ENCODE measurements around the gene COG5. TPM values are rescaled to one million over a fixed set of nuclear protein-coding genes. Genes with fewer than 3 reads are reported as not detected.

COG5 gene
- total and polyA plus RNA-seq, 11 donors, result 9.4 to 61.6 (median 42.1) TPM

DNA sequence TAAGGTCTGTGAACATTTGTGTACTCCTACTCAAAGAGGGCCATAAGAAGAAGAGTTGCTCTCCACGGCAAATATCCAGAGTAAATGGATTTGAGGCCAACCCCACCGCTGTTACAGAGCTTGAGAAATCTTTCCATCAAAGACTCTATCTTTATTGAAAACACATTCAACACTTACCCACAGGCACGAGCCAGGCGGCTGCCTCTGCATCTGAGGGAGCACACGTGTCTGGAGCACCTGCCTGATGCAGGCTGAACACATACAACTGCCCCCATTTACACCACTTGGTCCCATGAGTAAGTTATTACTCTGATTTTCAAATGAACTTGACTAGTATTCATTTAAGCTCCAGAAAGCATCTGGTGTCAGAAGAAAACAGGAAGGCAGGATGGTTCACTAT is 356.3 kb downstream of the COG5 start:
- 89 to 94% (median 92%) methylated on average over 5 of the region's 5 CpGs for WGBS, 4 donors
- Histone ChIP-seq H3K27me3 (no peaks in the 10 kb centered on the region), H3K36me3 (peaks cover 0 to 73% (median 48%) of the 10 kb centered on the region in 9 donors), H3K27ac (peak overlapping the region in 11 of 12 donors; percentile 59 to 83 (median 75)), H3K9me3 (no peaks in the 10 kb centered on the region), H3K4me3 (no peak overlapping the region), H3K4me1 (peaks cover 0 to 34% (median 22%) of the 10 kb centered on the region in 12 donors)
- intact Hi-C loops (cut with DNase I), result loop anchor here in 7 of 10 donors (5.0 to 10.0 kb wide), 8 partner anchors 187 to 667 kb away; partner anchors contain the start of genes BCAP29 (in 1 of the 7), COG5 (in 1 of the 7) and DUS4L (in 1 of the 7)
- no peak for DNase-seq
- ATAC-seq, result no peak
- TF ChIP-seq POLR2A (IDR thresholded peaks at IDR 0.05), result no peak
- TF ChIP-seq, protein P1, sequence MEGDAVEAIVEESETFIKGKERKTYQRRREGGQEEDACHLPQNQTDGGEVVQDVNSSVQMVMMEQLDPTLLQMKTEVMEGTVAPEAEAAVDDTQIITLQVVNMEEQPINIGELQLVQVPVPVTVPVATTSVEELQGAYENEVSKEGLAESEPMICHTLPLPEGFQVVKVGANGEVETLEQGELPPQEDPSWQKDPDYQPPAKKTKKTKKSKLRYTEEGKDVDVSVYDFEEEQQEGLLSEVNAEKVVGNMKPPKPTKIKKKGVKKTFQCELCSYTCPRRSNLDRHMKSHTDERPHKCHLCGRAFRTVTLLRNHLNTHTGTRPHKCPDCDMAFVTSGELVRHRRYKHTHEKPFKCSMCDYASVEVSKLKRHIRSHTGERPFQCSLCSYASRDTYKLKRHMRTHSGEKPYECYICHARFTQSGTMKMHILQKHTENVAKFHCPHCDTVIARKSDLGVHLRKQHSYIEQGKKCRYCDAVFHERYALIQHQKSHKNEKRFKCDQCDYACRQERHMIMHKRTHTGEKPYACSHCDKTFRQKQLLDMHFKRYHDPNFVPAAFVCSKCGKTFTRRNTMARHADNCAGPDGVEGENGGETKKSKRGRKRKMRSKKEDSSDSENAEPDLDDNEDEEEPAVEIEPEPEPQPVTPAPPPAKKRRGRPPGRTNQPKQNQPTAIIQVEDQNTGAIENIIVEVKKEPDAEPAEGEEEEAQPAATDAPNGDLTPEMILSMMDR (IDR thresholded peaks at IDR 0.05), result no peak

DNA sequence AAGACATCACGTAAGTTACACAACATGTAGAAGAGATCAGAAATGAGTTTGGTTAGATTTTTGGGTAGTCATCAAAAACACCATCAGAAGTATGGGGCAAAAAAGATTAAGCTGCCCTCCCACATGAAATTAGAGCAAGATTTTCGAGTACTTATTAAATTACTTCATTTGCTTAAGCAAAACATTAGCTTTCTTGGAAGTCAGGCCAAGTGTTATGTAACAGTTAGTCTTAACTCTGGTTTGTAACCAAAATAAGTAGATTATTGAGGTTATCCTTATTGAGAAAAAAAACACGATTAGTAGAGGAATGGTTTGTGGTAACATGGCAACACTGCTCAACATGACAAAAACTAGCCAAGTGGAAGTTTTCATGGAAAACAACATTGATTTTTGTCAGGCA is 357.0 kb downstream of the COG5 start:
- no peak for DNase-seq
- no peak overlapping the region for H3K4me3 ChIP-seq
- H3K27me3 ChIP-seq, result no peaks in the 10 kb centered on the region
- peaks cover 0 to 80% (median 56%) of the 10 kb centered on the region in 9 donors for H3K36me3 ChIP-seq
- H3K27ac ChIP-seq, result peak overlapping the region in 7 of 12 donors; percentile 7 to 80 (median 75)
- TF ChIP-seq, protein P1 (IDR thresholded peaks at IDR 0.05), result no peak
- H3K4me1 ChIP-seq, result peaks cover 0 to 34% (median 22%) of the 10 kb centered on the region in 12 donors
- 81 to 85% (median 83%) methylated on average over 3 of the region's 3 CpGs for WGBS, 4 donors
- H3K9me3 ChIP-seq, result no peaks in the 10 kb centered on the region
- intact Hi-C loops (cut with DNase I), result loop anchor here in 7 of 10 donors (5.0 to 10.0 kb wide), 8 partner anchors 188 to 668 kb away; partner anchors contain the start of genes BCAP29 (in 1 of the 7), COG5 (in 1 of the 7) and DUS4L (in 1 of the 7)
- no peak for ATAC-seq

DNA sequence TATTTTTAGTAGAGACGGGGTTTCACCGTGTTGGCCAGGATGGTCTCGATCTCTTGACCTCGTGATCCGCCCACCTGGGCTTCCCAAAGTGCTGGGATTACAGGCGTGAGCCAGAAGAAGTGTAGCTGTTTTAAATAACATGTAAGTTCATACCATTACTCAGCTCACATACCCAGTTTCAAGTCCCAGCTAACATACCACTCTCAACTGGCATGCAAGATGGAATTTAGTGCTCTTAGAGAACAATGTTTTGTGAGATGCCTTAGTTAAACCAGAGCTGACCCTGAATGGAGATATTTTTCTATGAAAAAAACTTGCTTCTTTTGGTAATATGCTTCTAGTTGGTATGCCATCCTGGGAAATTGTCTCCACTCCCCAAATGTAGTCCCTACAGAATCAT is 357.6 kb downstream of the COG5 start:
- Histone ChIP-seq H3K4me1 (peaks cover 0 to 37% (median 22%) of the 10 kb centered on the region in 12 donors), H3K4me3 (no peak overlapping the region), H3K27me3 (no peaks in the 10 kb centered on the region), H3K27ac (peak overlapping the region in 5 of 12 donors; percentile 4 to 31 (median 15)), H3K36me3 (peaks cover 0 to 86% (median 61%) of the 10 kb centered on the region in 9 donors), H3K9me3 (no peaks in the 10 kb centered on the region)
- ATAC-seq (no peak), DNase-seq (no peak)
- intact Hi-C loops (cut with DNase I), result loop anchor here in 7 of 10 donors (5.0 to 10.0 kb wide), 8 partner anchors 189 to 669 kb away; partner anchors contain the start of genes BCAP29 (in 1 of the 7), COG5 (in 1 of the 7) and DUS4L (in 1 of the 7)
- TF ChIP-seq, protein P1 (IDR thresholded peaks at IDR 0.05), result no peak
- no peak for TF ChIP-seq POLR2A (IDR thresholded peaks at IDR 0.05)
- WGBS, 4 donors, result 93 to 97% (median 95%) methylated on average over 6 of the region's 6 CpGs

DNA sequence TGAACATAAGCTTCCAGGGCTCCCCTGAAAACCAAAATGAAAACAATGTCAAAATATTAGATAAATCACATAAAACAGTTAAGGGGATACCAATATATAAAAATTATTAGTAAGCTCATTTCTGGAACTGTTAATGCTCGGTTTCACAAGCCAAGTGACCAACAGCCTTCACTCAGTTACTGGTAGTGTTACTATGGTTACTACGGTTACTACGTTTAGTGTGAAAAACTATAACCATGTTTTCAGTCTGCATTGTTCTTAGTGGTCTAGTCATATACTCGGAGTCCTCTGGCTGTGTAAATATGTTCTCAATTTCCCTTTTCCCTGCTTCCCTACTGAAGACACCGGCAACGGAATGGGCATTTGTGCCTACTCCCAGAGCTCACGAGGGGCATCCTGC is 360.1 kb downstream of the COG5 start:
- Histone ChIP-seq H3K4me1 (peaks cover 0 to 29% (median 17%) of the 10 kb centered on the region in 12 donors), H3K4me3 (no peak overlapping the region), H3K36me3 (peaks cover 0 to 91% (median 80%) of the 10 kb centered on the region in 9 donors), H3K27me3 (no peaks in the 10 kb centered on the region), H3K9me3 (no peaks in the 10 kb centered on the region), H3K27ac (peak overlapping the region in 2 of 12 donors; percentile 9 to 27)
- intact Hi-C loops (cut with DNase I), result loop anchor here in 8 of 10 donors (2.0 to 10.0 kb wide), 11 partner anchors 191 to 671 kb away; partner anchors contain the start of genes BCAP29 (in 1 of the 8), COG5 (in 1 of the 8), DUS4L (in 1 of the 8) and GPR22 (in 1 of the 8)
- 92 to 95% (median 94%) methylated on average over 7 of the region's 7 CpGs for WGBS, 4 donors
- no peak for TF ChIP-seq POLR2A (IDR thresholded peaks at IDR 0.05)
- TF ChIP-seq, protein P1 (IDR thresholded peaks at IDR 0.05), result no peak
- DNase-seq (no peak), ATAC-seq (no peak)

Data from heart left ventricle (tissue), 16 donors.